Astrocyte of the spinal cord (primary cell): Measurements from ENCODE around the gene RASEF.
"Not testable (repeated sequence)": the region's sequence is repeated elsewhere in the genome, so short reads cannot be mapped to it uniquely, and the experiment has no call there.

Experiments
- DNase-seq: peaks from one replicate; pipeline ENCODE4 v3.0.0; 2011; ENCODE audit warnings: low read depth, low spot score
- H3K4me3 ChIP-seq: 2 replicates; pipeline ENCODE4 v1.5.1; 2011; ENCODE audit warnings: low read depth, mild to moderate bottlenecking, low read length, moderate library complexity
- CTCF ChIP-seq: IDR thresholded peaks from 2 replicates; pipeline ENCODE4 v1.5.1; 2012; ENCODE audit warnings: low read depth, mild to moderate bottlenecking, low read length, inconsistent platforms
- in situ Hi-C: cut with HindIII; loops from 2 replicates; pipeline ENCODE4 v1.10.0; 2017; ENCODE audit warnings: low sequenced_read_pairs

Gene RASEF

GRCh38 chr9:82949203-82949602 is 113.7 kb downstream of the RASEF start:
- no peak for TF ChIP-seq CTCF
- H3K4me3 ChIP-seq, result no peak overlapping the region
- DNase-seq, result no peak
- in situ Hi-C loops, result no loop called here

GRCh38 chr9:82940376-82940775 is 122.6 kb downstream of the RASEF start:
- in situ Hi-C loops, result no loop called here
- H3K4me3 ChIP-seq, result no peak overlapping the region
- no peak for DNase-seq
- TF ChIP-seq CTCF, result no peak

GRCh38 chr9:82939451-82939850 is 123.5 kb downstream of the RASEF start:
- DNase-seq, result no peak
- in situ Hi-C loops, result no loop called here

GRCh38 chr9:82938426-82939218 is 124.3 kb downstream of the RASEF start:
- no peak overlapping the region for H3K4me3 ChIP-seq
- no peak for DNase-seq
- no peak for TF ChIP-seq CTCF
- in situ Hi-C loops, result no loop called here

More at GRCh38 chr9:82939451-82939850, 123.5 kb downstream of the RASEF start:
- H3K4me3 ChIP-seq, result no peak overlapping the region
- no peak for TF ChIP-seq CTCF

- DNase-seq, in situ Hi-C loops, H3K4me3 ChIP-seq: not testable (repeated sequence)
Measured at GRCh38 chr9:82936561-82936960, 126.4 kb downstream of the RASEF start.

- no peak for TF ChIP-seq CTCF
- DNase-seq, result peak; percentile 79
- no peak overlapping the region for H3K4me3 ChIP-seq
- in situ Hi-C loops, result no loop called here
Measured at GRCh38 chr9:82934949-82935348, 128.0 kb downstream of the RASEF start.

GRCh38 chr9:82934025-82934424 is 128.9 kb downstream of the RASEF start:
- in situ Hi-C loops, H3K4me3 ChIP-seq: not testable (repeated sequence)

More at GRCh38 chr9:82934025-82934424, 128.9 kb downstream of the RASEF start:
- DNase-seq, result not testable (repeated sequence)
